IPS DF 4.7 (cell line): Measurements from ENCODE around the gene TRMT10B.
A peak's percentile ranks its signal among the peaks of the same experiment; 100 is the strongest.
"Not testable (repeated sequence)": the region's sequence is repeated elsewhere in the genome, so short reads cannot be mapped to it uniquely, and the experiment has no call there.

ENCODE experiments used
- DNase-seq: peaks from one replicate; pipeline ENCODE4 v3.0.0-alpha.2; 2013; ENCODE audit warnings: low spot score; ENCODE audit errors: extremely low read depth

TRMT10B gene

GRCh38 chr9:37751186-37751585 is 2.4 kb upstream of the TRMT10B start:
- DNase-seq, result no peak

GRCh38 chr9:37751704-37752103 is 1.9 kb upstream of the TRMT10B start:
- DNase-seq, result not testable (repeated sequence)

- not testable (repeated sequence) for DNase-seq
These were observed 1.5 kb upstream of the TRMT10B start for GRCh38 chr9:37752112-37752511.

- no peak for DNase-seq
These were observed 740 bp upstream of the TRMT10B start for GRCh38 chr9:37752642-37753488.

- DNase-seq, result no peak
These were observed 5.1 kb downstream of the TRMT10B start for GRCh38 chr9:37758747-37759146.

- no peak for DNase-seq
These were observed 7.0 kb downstream of the TRMT10B start for GRCh38 chr9:37760416-37761161.

GRCh38 chr9:37761511-37761910 is 7.9 kb downstream of the TRMT10B start:
- DNase-seq, result no peak

GRCh38 chr9:37765263-37765662 is 11.7 kb downstream of the TRMT10B start:
- DNase-seq, result not testable (repeated sequence)

- no peak for DNase-seq
These were observed 15.7 kb downstream of the TRMT10B start for GRCh38 chr9:37769306-37769705.

GRCh38 chr9:37769995-37770394 is 16.4 kb downstream of the TRMT10B start:
- no peak for DNase-seq

- DNase-seq, result no peak
These were observed 21.8 kb downstream of the TRMT10B start for GRCh38 chr9:37775216-37775919.

- DNase-seq, result no peak
These were observed 22.7 kb downstream of the TRMT10B start for GRCh38 chr9:37776328-37776727.

GRCh38 chr9:37778534-37778933 is 24.9 kb downstream of the TRMT10B start:
- no peak for DNase-seq

- DNase-seq, result no peak
These were observed 30.6 kb downstream of the TRMT10B start for GRCh38 chr9:37784291-37784615.

- peak; percentile 74 for DNase-seq
These were observed 31.2 kb downstream of the TRMT10B start, which contains the start of gene EXOSC3 for GRCh38 chr9:37784616-37785483. TSS of gene EXOSC3 (minus strand) at chr9:37785064. CDS start at chr9:37785044, 20 bp downstream.

- DNase-seq, result no peak
These were observed 33.5 kb downstream of the TRMT10B start for GRCh38 chr9:37787059-37787458.

- no peak for DNase-seq
These were observed 34.7 kb downstream of the TRMT10B start for GRCh38 chr9:37788332-37788731.

- DNase-seq, result no peak
These were observed 36.5 kb downstream of the TRMT10B start for GRCh38 chr9:37790096-37790495.

GRCh38 chr9:37792122-37792521 is 38.5 kb downstream of the TRMT10B start:
- no peak for DNase-seq

GRCh38 chr9:37796232-37796631 is 42.6 kb downstream of the TRMT10B start:
- no peak for DNase-seq

- no peak for DNase-seq
These were observed 45.1 kb downstream of the TRMT10B start for GRCh38 chr9:37798677-37799076.
